HepG2 (cell line): ENCODE data around the gene RGP1. TPM values are rescaled to one million over a fixed set of nuclear protein-coding genes. Genes with fewer than 3 reads are reported as not detected.

Experiments used
- ATF7 ChIP-seq, 2 experiments: fragments of 450-650 bp in 1 of 2; sonication (generic) in 1 of 2; formaldehyde crosslinking in 1 of 2; IDR thresholded peaks; 2 replicates each; pipeline versions ENCODE4 v1.4.0 to v1.6.1; 2016 to 2020; ENCODE audit warnings: antibody characterized with exemption in 1 of 2, mild to moderate bottlenecking in 1 of 2, missing genetic modification reagents in 1 of 2
- BHLHE40 ChIP-seq: IDR thresholded peaks from 2 replicates; pipeline ENCODE4 v1.6.1; 2011; ENCODE audit warnings: low read length, improper control_type of control experiment
- CBFB ChIP-seq: sonication (generic); formaldehyde crosslinking; IDR thresholded peaks from 2 replicates; pipeline ENCODE4 v1.4.0; 2020; ENCODE audit warnings: missing genetic modification reagents
- ELF1 ChIP-seq: sonication (generic); formaldehyde crosslinking; IDR thresholded peaks from 2 replicates; pipeline ENCODE4 v1.4.0; 2020; ENCODE audit warnings: missing genetic modification reagents
- ETV5 ChIP-seq: IDR thresholded peaks from 2 replicates; pipeline ENCODE4 v1.6.1; 2018; ENCODE audit warnings: missing biosample characterization, missing genetic modification reagents, inconsistent platforms, borderline replicate concordance
- GPN1 ChIP-seq: sonication (generic); formaldehyde crosslinking; IDR thresholded peaks from 2 replicates; pipeline ENCODE4 v1.5.1; 2020; ENCODE audit warnings: missing genetic modification reagents, borderline replicate concordance
- KAT2B ChIP-seq: fragments of 150-350 bp; IDR thresholded peaks from 2 replicates; pipeline ENCODE4 v1.6.1; 2014; ENCODE audit warnings: low read depth, low read length, borderline replicate concordance
- KAT7 ChIP-seq: IDR thresholded peaks from 2 replicates; pipeline ENCODE4 v1.6.1; 2018; ENCODE audit warnings: borderline replicate concordance, missing compliant biosample characterization
- NAIF1 ChIP-seq: sonication (generic); formaldehyde crosslinking; IDR thresholded peaks from 2 replicates; pipeline ENCODE4 v1.5.0; 2020; ENCODE audit warnings: mild to moderate bottlenecking, missing genetic modification reagents, borderline replicate concordance
- NR2F2 ChIP-seq: IDR thresholded peaks from 2 replicates; pipeline ENCODE4 v1.6.1; 2012; ENCODE audit warnings: low read depth, inconsistent platforms, borderline replicate concordance
- STAT5B ChIP-seq: sonication (generic); formaldehyde crosslinking; IDR thresholded peaks from 2 replicates; pipeline ENCODE4 v1.4.0; 2020; ENCODE audit warnings: missing genetic modification reagents
- TCF7 ChIP-seq: sonication (generic); IDR thresholded peaks from 2 replicates; pipeline ENCODE4 v1.6.1; 2016; ENCODE audit warnings: antibody characterized with exemption, low read depth
- ZNF720 ChIP-seq: sonication (generic); formaldehyde crosslinking; IDR thresholded peaks from 2 replicates; pipeline ENCODE4 v1.4.0; 2020; ENCODE audit warnings: missing genetic modification reagents
- ZNF777 ChIP-seq: sonication (generic); formaldehyde crosslinking; IDR thresholded peaks from 2 replicates; pipeline ENCODE4 v1.4.0; 2020; ENCODE audit warnings: missing genetic modification reagents
- polyA plus RNA-seq, 8 experiments: library from polyadenylated mRNA; depleted of rRNA in 3 of 8; stranded (reverse) in 7 of 8; unstranded in 1 of 8; fragments of >200 nt; fragmentation: Illumina TruSeq in 4 of 8; extraction: Trizol in 4 of 8; gene quantifications; 2 replicates each; pipeline versions ENCODE4 v1.2.1 to v1.2.3, GENCODE V29; 2011 to 2016; ENCODE audit warnings: low read depth in 4 of 8, missing spikeins in 1 of 8, mixed read lengths in 1 of 8; ENCODE audit not compliant: insufficient read depth in 1 of 8
- total RNA-seq, 5 experiments: library from RNA; depleted of rRNA; stranded (reverse); fragments of >200 nt; fragmentation: Illumina TruSeq; extraction: Trizol; gene quantifications; 2 replicates each; pipeline ENCODE4 v1.2.3, GENCODE V29; 2016; ENCODE audit warnings: low read depth in 1 of 5
- TF ChIP-seq, protein P1 (sequence below): sonication (generic); formaldehyde crosslinking; IDR thresholded peaks from 2 replicates; pipeline ENCODE4 v1.5.0; 2020; ENCODE audit warnings: mild to moderate bottlenecking, missing genetic modification reagents, borderline replicate concordance
- TF ChIP-seq, protein P2 (sequence below): IDR thresholded peaks from 2 replicates; pipeline ENCODE4 v1.6.1; 2016; ENCODE audit warnings: missing genetic modification reagents, missing compliant biosample characterization
- TF ChIP-seq, protein P3 (sequence below): sonication (generic); formaldehyde crosslinking; IDR thresholded peaks from 2 replicates; pipeline ENCODE4 v1.4.0; 2020; ENCODE audit warnings: missing genetic modification reagents
- TF ChIP-seq, protein P4 (sequence below): sonication (generic); formaldehyde crosslinking; IDR thresholded peaks from 2 replicates; pipeline ENCODE4 v1.8.0; 2022; ENCODE audit warnings: mild to moderate bottlenecking, missing genetic modification reagents
- TF ChIP-seq, protein P5 (sequence below): sonication (generic); formaldehyde crosslinking; IDR thresholded peaks from 2 replicates; pipeline ENCODE4 v1.5.0; 2020; ENCODE audit warnings: missing genetic modification reagents

RGP1 gene
- total and polyA plus RNA-seq, 2 of the 13 experiments (the other 11 are each of a cell fraction or from before 2014, with no cell fraction given): 12.7 to 21.0 TPM

DNA sequence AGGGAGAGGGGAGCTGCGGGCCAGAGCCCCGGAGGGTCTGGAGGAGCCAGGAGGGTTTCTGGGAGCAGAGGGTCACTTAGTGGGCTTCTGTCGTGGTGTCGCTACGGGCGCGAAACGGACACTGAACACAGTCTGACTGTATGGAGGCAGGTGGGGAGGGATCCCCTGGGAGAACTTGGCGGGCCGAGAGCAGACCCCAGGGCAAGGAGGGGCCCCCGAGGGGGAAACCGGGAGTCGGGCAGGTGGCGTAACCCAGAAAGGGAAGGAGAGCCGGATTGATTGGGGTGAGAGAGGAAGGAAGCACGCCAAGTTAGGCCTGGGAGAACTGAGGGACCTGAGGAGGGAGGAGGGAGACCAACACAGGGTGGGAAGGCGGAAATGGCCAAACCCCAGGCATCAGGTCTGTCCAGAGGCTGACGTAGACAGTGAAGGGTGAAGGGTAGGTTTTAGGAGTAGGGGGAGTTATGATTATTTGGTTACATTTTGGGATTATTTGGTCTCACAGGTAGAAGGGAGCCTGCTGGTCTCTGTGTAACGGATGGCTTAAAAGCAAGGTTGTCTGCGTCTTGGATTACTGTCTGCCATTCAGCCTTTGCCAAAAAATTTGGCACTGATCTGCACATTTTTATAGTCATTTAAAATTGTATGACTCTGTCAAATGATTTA, 8.3 kb downstream of the RGP1 start (continued):
- TF ChIP-seq TCF7 (no peak), KAT2B (no peak), BHLHE40 (no peak), ELF1 (CRISPR knock-in tag) (peak; percentile 37; the same call in 1 of the 2 replicates), GPN1 (CRISPR knock-in tag) (no peak), NR2F2 (peak; percentile 34; the same call in 1 of the 2 replicates), NAIF1 (CRISPR knock-in tag) (no peak), ZNF777 (peak; percentile 39; the same call in 1 of the 2 replicates), CBFB (CRISPR knock-in tag) (no peak), KAT7 (no peak), STAT5B (CRISPR knock-in tag) (no peak), ATF7 (IDR thresholded peaks at IDR 0.05) (no peak), ATF7 (CRISPR knock-in tag; IDR thresholded peaks at IDR 0.05) (no peak), ETV5 (no peak), ZNF720 (CRISPR knock-in tag) (no peak)
- TF ChIP-seq, protein P1, sequence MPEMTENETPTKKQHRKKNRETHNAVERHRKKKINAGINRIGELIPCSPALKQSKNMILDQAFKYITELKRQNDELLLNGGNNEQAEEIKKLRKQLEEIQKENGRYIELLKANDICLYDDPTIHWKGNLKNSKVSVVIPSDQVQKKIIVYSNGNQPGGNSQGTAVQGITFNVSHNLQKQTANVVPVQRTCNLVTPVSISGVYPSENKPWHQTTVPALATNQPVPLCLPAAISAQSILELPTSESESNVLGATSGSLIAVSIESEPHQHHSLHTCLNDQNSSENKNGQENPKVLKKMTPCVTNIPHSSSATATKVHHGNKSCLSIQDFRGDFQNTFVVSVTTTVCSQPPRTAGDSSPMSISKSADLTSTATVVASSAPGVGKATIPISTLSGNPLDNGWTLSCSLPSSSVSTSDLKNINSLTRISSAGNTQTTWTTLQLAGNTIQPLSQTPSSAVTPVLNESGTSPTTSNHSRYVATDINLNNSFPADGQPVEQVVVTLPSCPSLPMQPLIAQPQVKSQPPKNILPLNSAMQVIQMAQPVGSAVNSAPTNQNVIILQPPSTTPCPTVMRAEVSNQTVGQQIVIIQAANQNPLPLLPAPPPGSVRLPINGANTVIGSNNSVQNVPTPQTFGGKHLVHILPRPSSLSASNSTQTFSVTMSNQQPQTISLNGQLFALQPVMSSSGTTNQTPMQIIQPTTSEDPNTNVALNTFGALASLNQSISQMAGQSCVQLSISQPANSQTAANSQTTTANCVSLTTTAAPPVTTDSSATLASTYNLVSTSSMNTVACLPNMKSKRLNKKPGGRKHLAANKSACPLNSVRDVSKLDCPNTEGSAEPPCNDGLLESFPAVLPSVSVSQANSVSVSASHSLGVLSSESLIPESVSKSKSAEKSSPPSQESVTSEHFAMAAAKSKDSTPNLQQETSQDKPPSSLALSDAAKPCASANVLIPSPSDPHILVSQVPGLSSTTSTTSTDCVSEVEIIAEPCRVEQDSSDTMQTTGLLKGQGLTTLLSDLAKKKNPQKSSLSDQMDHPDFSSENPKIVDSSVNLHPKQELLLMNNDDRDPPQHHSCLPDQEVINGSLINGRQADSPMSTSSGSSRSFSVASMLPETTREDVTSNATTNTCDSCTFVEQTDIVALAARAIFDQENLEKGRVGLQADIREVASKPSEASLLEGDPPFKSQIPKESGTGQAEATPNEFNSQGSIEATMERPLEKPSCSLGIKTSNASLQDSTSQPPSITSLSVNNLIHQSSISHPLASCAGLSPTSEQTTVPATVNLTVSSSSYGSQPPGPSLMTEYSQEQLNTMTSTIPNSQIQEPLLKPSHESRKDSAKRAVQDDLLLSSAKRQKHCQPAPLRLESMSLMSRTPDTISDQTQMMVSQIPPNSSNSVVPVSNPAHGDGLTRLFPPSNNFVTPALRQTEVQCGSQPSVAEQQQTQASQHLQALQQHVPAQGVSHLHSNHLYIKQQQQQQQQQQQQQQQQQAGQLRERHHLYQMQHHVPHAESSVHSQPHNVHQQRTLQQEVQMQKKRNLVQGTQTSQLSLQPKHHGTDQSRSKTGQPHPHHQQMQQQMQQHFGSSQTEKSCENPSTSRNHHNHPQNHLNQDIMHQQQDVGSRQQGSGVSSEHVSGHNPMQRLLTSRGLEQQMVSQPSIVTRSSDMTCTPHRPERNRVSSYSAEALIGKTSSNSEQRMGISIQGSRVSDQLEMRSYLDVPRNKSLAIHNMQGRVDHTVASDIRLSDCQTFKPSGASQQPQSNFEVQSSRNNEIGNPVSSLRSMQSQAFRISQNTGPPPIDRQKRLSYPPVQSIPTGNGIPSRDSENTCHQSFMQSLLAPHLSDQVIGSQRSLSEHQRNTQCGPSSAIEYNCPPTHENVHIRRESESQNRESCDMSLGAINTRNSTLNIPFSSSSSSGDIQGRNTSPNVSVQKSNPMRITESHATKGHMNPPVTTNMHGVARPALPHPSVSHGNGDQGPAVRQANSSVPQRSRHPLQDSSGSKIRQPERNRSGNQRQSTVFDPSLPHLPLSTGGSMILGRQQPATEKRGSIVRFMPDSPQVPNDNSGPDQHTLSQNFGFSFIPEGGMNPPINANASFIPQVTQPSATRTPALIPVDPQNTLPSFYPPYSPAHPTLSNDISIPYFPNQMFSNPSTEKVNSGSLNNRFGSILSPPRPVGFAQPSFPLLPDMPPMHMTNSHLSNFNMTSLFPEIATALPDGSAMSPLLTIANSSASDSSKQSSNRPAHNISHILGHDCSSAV (CRISPR knock-in tag): no peak
- TF ChIP-seq, protein P2, sequence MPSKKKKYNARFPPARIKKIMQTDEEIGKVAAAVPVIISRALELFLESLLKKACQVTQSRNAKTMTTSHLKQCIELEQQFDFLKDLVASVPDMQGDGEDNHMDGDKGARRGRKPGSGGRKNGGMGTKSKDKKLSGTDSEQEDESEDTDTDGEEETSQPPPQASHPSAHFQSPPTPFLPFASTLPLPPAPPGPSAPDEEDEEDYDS (CRISPR knock-in tag): no peak
- TF ChIP-seq, protein P3, sequence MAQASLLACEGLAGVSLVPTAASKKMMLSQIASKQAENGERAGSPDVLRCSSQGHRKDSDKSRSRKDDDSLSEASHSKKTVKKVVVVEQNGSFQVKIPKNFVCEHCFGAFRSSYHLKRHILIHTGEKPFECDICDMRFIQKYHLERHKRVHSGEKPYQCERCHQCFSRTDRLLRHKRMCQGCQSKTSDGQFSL (CRISPR knock-in tag): no peak; the same call in 1 of the 2 replicates
- TF ChIP-seq, protein P4, sequence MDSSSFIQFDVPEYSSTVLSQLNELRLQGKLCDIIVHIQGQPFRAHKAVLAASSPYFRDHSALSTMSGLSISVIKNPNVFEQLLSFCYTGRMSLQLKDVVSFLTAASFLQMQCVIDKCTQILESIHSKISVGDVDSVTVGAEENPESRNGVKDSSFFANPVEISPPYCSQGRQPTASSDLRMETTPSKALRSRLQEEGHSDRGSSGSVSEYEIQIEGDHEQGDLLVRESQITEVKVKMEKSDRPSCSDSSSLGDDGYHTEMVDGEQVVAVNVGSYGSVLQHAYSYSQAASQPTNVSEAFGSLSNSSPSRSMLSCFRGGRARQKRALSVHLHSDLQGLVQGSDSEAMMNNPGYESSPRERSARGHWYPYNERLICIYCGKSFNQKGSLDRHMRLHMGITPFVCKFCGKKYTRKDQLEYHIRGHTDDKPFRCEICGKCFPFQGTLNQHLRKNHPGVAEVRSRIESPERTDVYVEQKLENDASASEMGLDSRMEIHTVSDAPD (CRISPR knock-in tag): no peak
- TF ChIP-seq, protein P5, sequence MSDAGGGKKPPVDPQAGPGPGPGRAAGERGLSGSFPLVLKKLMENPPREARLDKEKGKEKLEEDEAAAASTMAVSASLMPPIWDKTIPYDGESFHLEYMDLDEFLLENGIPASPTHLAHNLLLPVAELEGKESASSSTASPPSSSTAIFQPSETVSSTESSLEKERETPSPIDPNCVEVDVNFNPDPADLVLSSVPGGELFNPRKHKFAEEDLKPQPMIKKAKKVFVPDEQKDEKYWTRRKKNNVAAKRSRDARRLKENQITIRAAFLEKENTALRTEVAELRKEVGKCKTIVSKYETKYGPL: no peak
